ENCODE measurements around the gene PSMA4.
"Not testable (repeated sequence)": the region's sequence is repeated elsewhere in the genome, so short reads cannot be mapped to it uniquely, and the experiment has no call there.

Gene PSMA4

DNA sequence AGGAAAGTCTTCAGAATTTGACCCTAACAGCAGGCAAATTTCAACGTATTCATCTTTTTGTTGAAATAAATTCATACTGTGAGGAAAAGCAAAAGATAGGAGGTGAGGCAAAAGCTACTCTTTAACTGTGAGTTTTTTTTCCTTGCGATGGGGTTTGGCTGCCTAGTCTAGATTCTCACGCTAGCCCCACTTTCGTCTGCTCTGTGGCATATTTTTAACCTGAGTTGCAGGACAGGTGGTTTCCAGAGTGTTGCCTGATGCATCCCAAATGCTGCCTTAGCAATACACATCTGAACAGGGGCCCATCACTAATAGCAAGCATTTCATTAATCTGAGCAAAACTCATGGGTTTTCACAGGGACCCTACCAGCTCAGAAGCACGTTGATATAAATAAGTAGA, 11.7 kb downstream of the PSMA4 start:
- no peak for DNase-seq (ENCODE audit: low read depth)

DNA sequence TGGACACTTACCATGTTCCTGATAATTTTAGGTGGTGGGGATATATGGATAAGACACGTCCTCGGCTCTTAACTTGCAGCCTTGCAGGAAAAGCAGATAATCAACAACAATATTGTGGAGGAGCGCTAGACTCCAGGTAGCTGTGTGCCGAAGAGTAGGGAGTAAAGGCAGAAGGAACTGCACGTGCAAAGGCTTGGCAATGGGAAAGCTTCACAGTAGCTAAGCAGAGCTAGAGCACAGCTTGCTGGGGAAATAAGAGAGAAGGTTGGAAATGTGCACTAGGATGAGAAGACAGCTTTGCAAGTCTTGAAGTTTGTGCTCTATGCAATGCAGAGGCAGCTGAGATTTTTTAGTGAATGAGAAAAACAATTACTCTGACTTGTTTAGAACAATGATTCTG, 12.4 kb downstream of the PSMA4 start:
- DNase-seq (ENCODE audit: low read depth) = no peak

DNA sequence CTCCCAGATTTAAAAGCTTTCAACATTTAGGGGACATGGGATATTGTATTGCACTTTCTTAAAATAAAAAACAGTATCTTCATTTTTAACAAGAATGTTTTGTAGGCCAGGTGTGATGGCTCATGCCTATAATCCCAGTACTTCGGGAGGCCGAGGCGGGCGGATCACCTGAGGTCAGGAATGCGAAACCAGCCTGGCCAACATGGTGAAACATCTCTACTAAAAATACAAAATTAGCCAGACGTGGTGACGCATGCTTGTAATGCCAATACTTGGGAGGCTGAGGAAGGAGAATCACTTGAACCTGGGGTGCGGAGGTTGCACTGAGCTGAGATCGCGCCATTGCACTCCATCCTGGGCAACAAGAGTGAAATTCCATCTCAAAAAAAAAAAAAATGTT, 20.0 kb downstream of the PSMA4 start:
- DNase-seq (ENCODE audit: low read depth) = not testable (repeated sequence)

DNA sequence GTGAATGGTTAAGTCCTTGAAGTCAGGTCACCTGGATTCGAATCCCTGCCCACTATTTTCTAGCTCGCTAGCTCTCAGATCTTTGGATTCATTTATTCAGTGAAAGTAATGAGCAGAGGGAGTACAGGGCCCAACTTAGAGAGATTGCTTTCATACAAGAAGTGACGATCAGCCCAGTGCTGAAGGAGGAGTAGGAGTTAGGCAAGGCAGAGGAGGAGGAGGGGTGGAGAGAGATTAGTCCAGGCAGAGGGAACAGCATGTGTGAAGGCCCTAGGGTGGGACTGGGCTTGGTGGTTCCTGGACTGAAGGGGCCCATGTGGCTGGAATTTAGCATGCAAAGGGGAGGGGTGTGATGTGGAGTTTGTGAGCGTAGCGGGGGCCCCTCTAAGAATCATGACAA, 21.2 kb downstream of the PSMA4 start:
- DNase-seq (ENCODE audit: low read depth) = no peak

DNA sequence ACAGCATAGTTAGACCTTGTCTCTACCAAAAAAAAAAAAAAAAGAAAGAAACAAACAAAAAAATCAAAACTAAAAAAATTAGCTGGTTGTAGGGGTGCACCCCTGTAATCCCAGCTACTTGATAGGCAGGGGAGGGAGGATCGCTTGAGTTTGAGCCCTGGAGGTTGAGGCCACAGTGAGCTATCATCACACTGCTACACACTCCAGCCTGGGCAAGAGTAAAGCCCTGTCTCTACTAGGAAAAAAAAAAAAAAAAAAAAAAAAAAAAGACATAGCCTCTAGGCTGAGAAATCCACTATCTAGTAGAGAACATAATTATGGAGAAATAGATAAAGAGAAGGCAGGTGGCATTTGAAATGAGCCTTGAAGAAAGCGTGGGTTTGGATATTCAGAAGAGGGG, 22.8 kb downstream of the PSMA4 start:
- no peak for DNase-seq (ENCODE audit: low read depth)

DNA sequence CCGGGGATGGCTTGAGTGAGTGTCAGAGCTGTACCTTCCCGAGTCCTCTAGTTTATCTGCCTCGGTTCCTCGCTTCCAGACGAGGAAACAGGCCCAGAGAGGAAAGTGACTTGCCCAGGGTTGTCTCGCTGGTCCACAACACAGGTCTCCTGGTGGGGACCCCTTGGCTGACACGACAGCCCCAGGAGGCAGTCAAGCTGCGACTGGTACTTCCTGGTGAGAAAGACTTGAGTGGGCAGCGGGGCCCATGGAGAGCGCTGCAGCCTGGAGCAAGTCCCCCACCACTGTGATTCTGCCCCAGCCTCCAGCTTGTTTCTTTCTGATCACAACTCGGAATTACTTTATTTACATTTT, 24.5 kb downstream of the PSMA4 start:
- DNase-seq (ENCODE audit: low read depth) = no peak

DNA sequence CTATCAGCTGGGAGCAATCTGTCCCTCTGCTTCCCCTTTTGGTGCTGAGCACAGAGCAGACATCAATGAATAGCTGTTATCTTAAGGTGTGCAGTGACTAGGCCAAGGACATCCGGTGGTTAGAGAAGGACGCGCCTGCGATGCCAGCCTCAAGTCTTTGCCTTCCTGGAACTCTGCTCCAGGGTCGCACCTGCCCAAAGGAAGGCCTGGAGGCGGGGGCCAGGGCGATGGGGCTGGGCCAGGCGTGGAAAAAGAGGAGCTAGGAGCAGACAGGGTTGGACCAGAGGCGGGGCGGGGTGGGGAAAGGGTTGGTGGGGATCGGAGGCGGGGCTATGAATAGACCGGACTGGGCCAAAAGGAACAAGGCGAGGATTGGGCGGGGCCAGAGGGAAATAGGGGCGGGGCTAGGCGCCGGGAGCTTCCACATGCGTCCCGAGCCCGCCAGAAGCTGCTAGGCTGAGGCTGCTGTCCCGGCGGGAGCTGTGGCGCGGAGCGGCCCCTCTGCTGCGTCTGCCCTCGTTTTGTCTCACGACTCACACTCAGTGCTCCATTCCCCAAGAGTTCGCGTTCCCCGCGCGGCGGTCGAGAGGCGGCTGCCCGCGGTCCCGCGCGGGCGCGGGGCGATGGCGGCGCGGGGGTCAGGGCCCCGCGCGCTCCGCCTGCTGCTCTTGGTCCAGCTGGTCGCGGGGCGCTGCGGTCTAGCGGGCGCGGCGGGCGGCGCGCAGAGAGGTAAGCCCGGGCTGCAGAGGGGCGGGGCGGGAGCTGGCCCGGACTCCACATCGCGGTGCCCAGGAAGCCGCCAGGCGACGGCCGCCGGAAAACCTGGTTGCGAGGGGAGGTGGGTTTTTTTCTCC, 25.1 kb downstream of the PSMA4 start, which contains the start of gene CHRNA5:
Gene CHRNA5, plus strand, starts transcription at position 424 of the 854 bp plus-strand sequence. Its CDS starts 200 bp downstream, at position 624.
- peak; percentile 77 for DNase-seq (ENCODE audit: low read depth)

DNA sequence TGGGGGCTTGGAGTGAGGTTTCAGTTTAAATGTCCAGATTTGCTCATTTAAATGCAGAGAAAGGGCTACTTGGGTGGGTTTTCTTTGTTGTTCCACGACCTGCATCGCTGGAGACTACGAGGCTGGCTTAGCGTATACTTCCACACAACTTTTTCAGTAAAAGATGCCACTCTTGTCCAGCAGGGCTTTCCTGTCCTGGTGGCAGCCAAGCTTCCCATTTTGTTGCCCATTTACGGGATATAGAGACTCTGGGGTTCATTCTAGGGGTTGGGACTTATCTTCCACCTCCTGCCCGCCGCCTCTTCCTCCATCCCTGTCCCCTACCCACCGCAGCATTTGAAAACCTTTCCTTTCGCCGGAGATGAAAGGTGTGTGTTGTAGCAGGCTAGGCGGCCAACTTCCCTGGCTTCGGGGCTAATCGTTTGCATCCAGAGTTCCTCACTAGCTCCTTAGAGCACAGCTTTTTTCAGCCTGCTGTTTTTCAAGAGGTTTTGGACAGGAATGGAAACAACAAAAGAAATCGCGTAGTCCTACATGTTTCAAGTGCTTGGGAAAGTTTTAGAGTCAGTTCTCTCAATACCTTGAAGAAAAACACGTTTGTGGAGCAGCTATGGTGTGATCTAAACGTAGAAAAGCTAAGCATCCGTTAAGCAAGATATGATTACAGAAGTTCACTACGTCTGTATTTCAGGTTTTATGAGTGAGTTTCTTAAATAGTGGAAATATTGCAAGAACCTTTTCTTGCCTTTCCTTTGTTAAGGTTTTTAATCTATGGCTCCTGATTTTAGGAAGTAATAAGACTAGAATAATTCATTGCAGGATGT, 25.9 kb downstream of the PSMA4 start:
- DNase-seq (ENCODE audit: low read depth) = peak; percentile 18

DNA sequence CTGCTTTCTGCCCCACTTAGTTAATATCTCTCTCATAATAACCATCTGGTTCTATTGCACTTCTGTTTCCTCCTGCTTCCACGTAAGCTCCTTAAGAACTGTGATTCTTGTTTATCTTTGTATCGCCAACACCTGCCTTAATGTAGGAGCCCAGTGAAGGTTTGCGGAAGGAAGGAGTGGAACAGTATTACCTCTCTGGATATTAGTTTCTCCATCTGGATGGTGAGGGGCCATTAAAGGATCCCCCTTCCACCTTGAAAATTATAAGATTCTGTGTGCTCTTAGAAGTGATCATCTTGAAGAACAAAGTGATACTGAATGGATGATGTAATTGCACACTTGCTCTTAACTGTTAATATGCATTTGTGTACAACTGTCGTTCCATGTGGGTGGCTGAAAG, 27.3 kb downstream of the PSMA4 start:
- DNase-seq (ENCODE audit: low read depth) = no peak

DNA sequence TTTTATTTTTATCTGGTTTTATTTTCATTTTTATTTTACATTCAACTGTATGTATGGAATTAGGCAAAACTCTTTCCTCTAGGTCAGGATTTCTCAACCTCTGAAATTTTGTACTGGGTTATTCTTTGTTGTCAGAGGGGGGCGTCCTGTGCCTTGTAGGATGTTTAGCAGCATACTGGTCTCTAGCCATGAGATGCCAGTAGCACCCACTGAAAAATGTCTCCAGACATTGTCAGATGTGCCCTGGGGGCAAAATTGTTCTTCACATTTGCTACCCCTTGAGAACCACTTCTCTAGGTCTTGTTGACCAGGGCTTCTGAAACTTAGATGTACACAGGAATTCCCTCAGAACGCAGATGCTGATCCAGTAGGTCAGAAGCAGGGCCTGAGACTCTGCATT, 30.5 kb downstream of the PSMA4 start:
- DNase-seq (ENCODE audit: low read depth) = no peak

DNA sequence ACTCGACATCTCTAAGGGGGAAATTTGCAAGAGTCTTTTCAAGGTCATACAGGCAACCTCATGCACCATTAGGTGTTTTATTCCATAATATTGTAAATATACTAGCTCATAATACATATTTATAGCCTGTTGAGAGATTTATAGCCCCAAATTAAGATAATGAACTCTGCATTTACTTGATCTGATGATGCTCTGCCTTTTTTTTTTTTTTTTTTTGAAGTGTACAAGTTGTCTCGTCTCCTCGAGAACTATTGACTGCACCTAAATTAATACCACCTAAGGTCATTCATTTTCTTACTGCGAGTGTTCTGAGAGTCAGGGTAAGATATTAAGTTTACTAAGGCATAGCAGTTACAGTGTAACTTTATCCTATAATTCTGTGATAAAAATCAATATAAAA, 31.1 kb downstream of the PSMA4 start:
- no peak for DNase-seq (ENCODE audit: low read depth)

DNA sequence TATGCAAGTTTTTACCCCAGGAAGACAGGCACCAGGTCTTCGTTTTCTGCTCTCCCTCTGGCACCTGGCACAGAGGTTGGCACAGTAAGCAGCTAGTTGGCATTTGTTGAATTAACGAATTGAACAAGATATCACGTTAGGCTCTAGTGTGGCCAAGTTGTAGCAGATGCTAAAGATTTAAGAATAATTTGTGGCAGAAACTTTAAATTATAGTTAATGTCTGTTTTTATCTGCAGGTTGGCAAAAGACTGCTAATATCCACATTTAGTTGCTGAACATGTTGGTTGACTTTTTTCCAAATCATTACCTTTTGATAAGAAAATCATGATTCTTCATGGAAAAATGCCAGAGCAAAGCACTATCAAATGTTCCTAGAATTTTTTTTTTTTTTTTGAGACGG, 33.2 kb downstream of the PSMA4 start:
- no peak for DNase-seq (ENCODE audit: low read depth)

DNA sequence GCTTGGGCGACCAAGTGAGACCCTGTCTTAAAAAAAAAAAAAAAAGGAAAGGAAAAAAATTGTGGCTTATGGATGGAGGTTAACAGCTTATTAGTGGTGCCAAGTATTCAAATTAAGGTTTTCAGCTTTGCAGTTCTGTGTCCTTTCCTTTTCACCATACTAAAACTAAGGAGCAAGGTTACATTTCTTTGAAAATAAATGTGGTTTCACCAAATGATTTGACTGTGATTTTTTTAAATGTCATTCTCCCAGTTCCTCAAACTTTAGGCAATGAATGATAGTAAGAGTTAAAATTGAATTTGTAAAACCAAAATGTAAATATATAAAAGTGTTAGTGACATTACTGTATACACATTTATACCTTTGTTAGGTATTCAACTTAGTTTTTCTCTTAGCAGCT, 34.7 kb downstream of the PSMA4 start:
- no peak for DNase-seq (ENCODE audit: low read depth)

DNA sequence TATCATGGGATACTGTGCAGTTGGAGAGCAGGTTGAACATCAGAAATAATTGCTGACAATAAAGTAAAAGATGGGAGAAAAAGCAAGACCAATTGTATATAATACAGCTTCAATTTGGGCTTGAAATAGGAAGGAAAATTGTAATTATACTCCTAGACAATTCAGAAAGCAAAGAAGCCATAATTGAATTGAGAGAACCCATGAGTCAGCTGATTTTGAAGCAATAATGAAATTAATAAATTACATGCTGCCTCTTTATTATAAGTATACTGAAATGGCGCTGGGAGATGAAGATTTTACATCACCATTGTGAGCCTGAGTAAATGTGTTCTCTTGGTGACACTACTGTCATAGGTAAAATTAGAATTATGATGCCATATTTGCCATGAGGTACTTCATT, 57.3 kb downstream of the PSMA4 start:
- DNase-seq (ENCODE audit: low read depth) = no peak

DNA sequence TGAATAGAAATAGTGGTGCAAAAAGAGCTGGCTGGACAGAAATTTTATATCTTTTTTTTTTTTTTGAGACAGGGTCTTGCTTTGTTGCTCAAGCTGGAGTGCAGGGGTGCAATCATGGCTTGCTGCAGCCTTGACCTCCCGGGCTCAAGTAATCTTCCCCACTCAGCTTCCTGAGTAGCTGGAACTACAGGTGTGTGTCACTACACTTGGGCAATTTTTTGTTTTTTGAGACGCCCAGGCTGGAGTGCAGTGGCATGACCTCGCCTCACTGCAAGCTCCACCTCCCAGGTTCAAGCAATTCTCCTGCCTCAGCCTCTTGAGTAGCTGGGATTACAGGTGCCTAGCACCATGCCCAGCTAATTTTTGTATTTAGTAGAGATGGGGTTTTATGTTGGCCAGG, 58.1 kb downstream of the PSMA4 start:
- no peak for DNase-seq (ENCODE audit: low read depth)

DNA sequence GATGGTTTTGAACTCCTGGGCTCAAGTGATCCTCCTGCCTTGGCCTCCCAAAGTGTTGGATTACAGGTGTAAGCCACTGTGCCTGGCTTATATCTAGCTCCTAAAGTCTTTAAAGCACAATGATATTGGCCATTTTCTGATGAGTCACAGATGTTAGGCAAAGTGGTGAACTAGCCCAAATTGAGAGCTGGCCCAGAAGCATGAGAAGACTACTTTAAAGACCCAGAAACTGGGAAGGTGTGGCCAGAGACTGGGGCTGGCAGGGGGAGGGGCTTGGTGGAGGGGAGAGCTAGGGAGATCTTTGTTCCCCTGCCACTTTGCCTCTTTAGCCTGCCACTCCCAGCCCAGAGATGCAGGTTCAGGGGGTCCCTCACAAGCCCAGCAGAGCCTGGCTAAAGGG, 58.9 kb downstream of the PSMA4 start:
- DNase-seq (ENCODE audit: low read depth) = no peak
